ENCODE measurements around the gene ABCC4. TPM values are rescaled to one million over a fixed set of nuclear protein-coding genes. Genes with fewer than 3 reads are reported as not detected.

The ABCC4 gene
- total RNA-seq, 1 donor from 2014 or later = 33.4 TPM

GRCh38 chr13:95188128-95188527 lies 113.1 kb downstream of the ABCC4 start:
- DNase-seq (ENCODE audit: low read depth) = no peak
- no peak overlapping the region for H3K4me3 ChIP-seq (ENCODE audit: low read depth, low read length)
- TF ChIP-seq CTCF (conservative IDR thresholded peaks at IDR 0.05; ENCODE audit: low read depth, low read length) = no peak

DNA sequence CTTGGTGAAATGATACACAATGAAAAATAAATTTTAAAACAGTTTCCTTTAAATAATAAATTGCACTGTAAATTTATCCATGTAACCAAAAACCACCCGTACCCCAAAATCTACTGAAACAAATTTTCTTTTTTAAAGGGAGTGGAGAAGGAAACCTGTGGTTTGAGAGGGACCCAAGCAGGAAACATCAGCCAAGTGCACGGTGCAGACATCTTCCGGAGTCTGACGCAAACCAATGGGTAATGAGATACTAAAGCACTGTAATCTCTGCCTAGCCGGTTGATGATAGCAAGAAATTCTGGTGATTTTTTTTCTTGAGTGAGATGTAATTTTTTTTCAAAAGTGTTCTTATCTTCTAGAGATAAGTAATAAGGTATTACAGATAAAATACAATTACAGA lies 115.4 kb downstream of the ABCC4 start:
- no peak for DNase-seq (ENCODE audit: low read depth)
- no peak overlapping the region for H3K4me3 ChIP-seq (ENCODE audit: low read depth, low read length)
- TF ChIP-seq CTCF (conservative IDR thresholded peaks at IDR 0.05; ENCODE audit: low read depth, low read length) = no peak

- no peak overlapping the region for H3K4me3 ChIP-seq (ENCODE audit: low read depth, low read length)
- DNase-seq (ENCODE audit: low read depth) = no peak
- no peak for TF ChIP-seq CTCF (conservative IDR thresholded peaks at IDR 0.05; ENCODE audit: low read depth, low read length)
These were observed 115.9 kb downstream of the ABCC4 start for GRCh38 chr13:95185311-95185710.

DNA sequence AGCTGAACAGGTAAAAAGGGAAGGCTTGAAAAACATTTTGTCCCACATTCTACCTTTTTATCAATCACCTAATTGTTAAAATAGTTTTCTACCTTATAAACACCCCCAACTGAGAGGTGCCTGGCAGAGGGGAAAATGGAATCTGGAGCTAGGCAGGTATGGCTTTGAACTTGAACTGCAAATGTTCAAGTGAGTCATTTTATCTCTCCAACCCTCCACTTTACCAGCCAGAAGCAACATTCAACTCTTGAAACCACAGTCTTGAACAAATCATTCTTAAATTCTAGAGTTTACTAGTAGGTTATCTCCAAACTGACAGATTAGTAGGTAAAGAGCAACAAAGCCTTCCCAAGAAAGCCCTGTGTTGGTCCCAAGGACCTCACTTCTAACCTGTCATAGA lies 116.9 kb downstream of the ABCC4 start:
- no peak for TF ChIP-seq CTCF (conservative IDR thresholded peaks at IDR 0.05; ENCODE audit: low read depth, low read length)
- DNase-seq (ENCODE audit: low read depth) = no peak

GRCh38 chr13:95182570-95183265 lies 118.5 kb downstream of the ABCC4 start:
- TF ChIP-seq CTCF (conservative IDR thresholded peaks at IDR 0.05; ENCODE audit: low read depth, low read length) = no peak
- DNase-seq (ENCODE audit: low read depth) = no peak
- H3K4me3 ChIP-seq (ENCODE audit: low read depth, low read length) = no peak overlapping the region

More for the DNA sequence above, 116.9 kb downstream of the ABCC4 start:
- no peak overlapping the region for H3K4me3 ChIP-seq (ENCODE audit: low read depth, low read length)

- no peak overlapping the region for H3K4me3 ChIP-seq (ENCODE audit: low read depth, low read length)
- no peak for TF ChIP-seq CTCF (conservative IDR thresholded peaks at IDR 0.05; ENCODE audit: low read depth, low read length)
- DNase-seq (ENCODE audit: low read depth) = no peak
These were observed 119.7 kb downstream of the ABCC4 start for GRCh38 chr13:95181586-95181985.
